Heart right ventricle (tissue), 16 donors: ENCODE measurements around the gene CERS6. TPM values are rescaled to one million over a fixed set of nuclear protein-coding genes. Genes with fewer than 3 reads are reported as not detected.

Experiments
- ATAC-seq, 8 donors: fragments of 200-7000 bp; cut with Tn5 transposase; one replicate each; pipeline ENCODE4 v1.9.1; 2020; ENCODE audit warnings: mild to moderate bottlenecking in 8 of 8, moderate library complexity in 8 of 8, moderate number of reproducible peaks in 1 of 8
- DNase-seq, 2 donors: peaks; one replicate each; pipeline ENCODE4 v3.0.0-alpha.2; 2020
- H3K27ac ChIP-seq, 10 donors: fragments of 200-600 bp; sonication (generic) in 2 of 10; one replicate each; pipeline versions ENCODE4 v1.5.0 to v1.8.0; 2020 to 2022; ENCODE audit warnings: mild to moderate bottlenecking in 3 of 10
- H3K27me3 ChIP-seq, 7 donors: fragments of 200-600 bp; one replicate each; pipeline ENCODE4 v1.8.0; 2021 to 2022; ENCODE audit warnings: mild to moderate bottlenecking in 2 of 7
- H3K36me3 ChIP-seq, 9 donors: fragments of 200-600 bp; sonication (generic) in 1 of 9; one replicate each; pipeline versions ENCODE4 v1.5.0 to v1.8.0; 2020 to 2022; ENCODE audit warnings: mild to moderate bottlenecking in 2 of 9
- H3K4me1 ChIP-seq, 9 donors: fragments of 200-600 bp; sonication (generic) in 1 of 9; one replicate each; pipeline versions ENCODE4 v1.5.0 to v1.8.0; 2020 to 2022; ENCODE audit warnings: mild to moderate bottlenecking in 4 of 9
- H3K4me3 ChIP-seq, 10 donors: fragments of 200-600 bp; sonication (generic) in 2 of 10; one replicate each; pipeline versions ENCODE4 v1.5.0 to v1.8.0; 2020 to 2022; ENCODE audit warnings: mild to moderate bottlenecking in 7 of 10, moderate library complexity in 2 of 10
- H3K9me3 ChIP-seq, 11 donors: fragments of 200-600 bp in 10 of 11; sonication (generic) in 2 of 11; one replicate each; pipeline versions ENCODE4 v1.5.0 to v1.8.0; 2013 to 2022; ENCODE audit warnings: mild to moderate bottlenecking in 2 of 11, control low read depth in 1 of 11, moderate library complexity in 1 of 11
- CTCF ChIP-seq, 9 donors: fragments of 200-600 bp; sonication (generic) in 2 of 9; IDR thresholded peaks; one replicate each; pipeline versions ENCODE4 v1.5.0 to v1.8.0; 2021 to 2022; ENCODE audit warnings: antibody characterized with exemption in 9 of 9, mild to moderate bottlenecking in 5 of 9, moderate library complexity in 1 of 9
- WGBS, 2 donors: extraction: QIAGEN DNeasy Blood & Tissue Kit; methylation state at CpG; one replicate each; pipeline ENCODE4 v1.1.7; 2013; ENCODE audit warnings: inconsistent platforms in 1 of 2; 5-methylcytosine and 5-hydroxymethylcytosine counted together
- intact Hi-C, 10 donors: fragments of 100-400 bp; cut with DNase I; formaldehyde crosslinking; loops; one replicate each; pipeline versions ENCODE4 v1.11.1 to v1.14.2; 2022
- polyA plus RNA-seq, 2 donors: library from polyadenylated mRNA; stranded (reverse); fragments of 200-250 nt; gene quantifications; one replicate each; pipeline ENCODE4 v1.2.3, GENCODE V29; 2013
- total RNA-seq, 10 donors: library from RNA; stranded (reverse); fragmentation: NEBNext Ultra II Directional in 3 of 10; extraction: Animal tissue kit (Norgen Biotek cat#: 25700) in 3 of 10; gene quantifications; one replicate each; pipeline versions ENCODE4 v1.2.1 to v1.2.4, GENCODE V29; 2021 to 2023
- donor health status: Arrhythmogenic right ventricular cardiomyopathy.
- donor health status: ischemic (EF 13 %, LVEDD 7.1; RV severe dilation, severe dysfunction).
- donor health status: healthy with polysubstance abuse.
- donor health status: DM: no; HTN: yes; CAD: no.
- donor health status: DM: no; HTN: no; CAD: no.
- donor health status: ischemic (EF 25% LVEDD 6.9; RV normal size, moderate dysfunction).
- donor health status: ischemic (EF 25% LVEDD 5.7; RV mildly dilated, moderate dysfunction).
- donor health status: healthy.
- donor health status: DM: yes; HTN: yes; CAD: no.
- donor health status: Ischemic cardiomyopathy.
- donor health status: ischemic (EF 35%, LVEDD 5.7; RV mildly dilated, moderate dysfunction).
- donor health status: nonischemic (EF 11% LVEDD 7.7; RV severe dilation, severe dysfunction).
- donor health status: DM: yes; HTN: yes; CAD: no.
- donor health status: PGD.
- donor health status: ischemic (EF 29% LVEDD 5.4; RV normal size, mild dysfunction).
- donor health status: nonischemic (EF 23%, LVEDD 6.1; RV moderate dilation, normal function).

Gene CERS6
- total and polyA plus RNA-seq, 12 donors = 20.5 to 76.3 (median 56.1) TPM

GRCh38 chr2:168797286-168797655 lies 341.2 kb downstream of the CERS6 start:
- no peak for TF ChIP-seq CTCF (IDR thresholded peaks at IDR 0.05)
- DNase-seq (no peak), ATAC-seq (no peak)
- Histone ChIP-seq H3K4me3 (no peak overlapping the region), H3K4me1 (peaks cover 0 to 48% (median 21%) of the 10 kb centered on the region in 9 donors), H3K36me3 (no peaks in the 10 kb centered on the region), H3K27ac (peak overlapping the region in 2 of 10 donors; percentile 36 to 86), H3K27me3 (no peaks in the 10 kb centered on the region), H3K9me3 (no peaks in the 10 kb centered on the region)
- intact Hi-C loops = no loop called here

- Histone ChIP-seq H3K27ac (peak overlapping the region in 3 of 10 donors; percentile 4 to 45 (median 7)), H3K4me3 (no peak overlapping the region), H3K27me3 (no peaks in the 10 kb centered on the region), H3K36me3 (no peaks in the 10 kb centered on the region), H3K4me1 (peaks cover 0 to 57% (median 29%) of the 10 kb centered on the region in 9 donors), H3K9me3 (no peaks in the 10 kb centered on the region)
- no peak for TF ChIP-seq CTCF (IDR thresholded peaks at IDR 0.05)
- ATAC-seq (no peak), DNase-seq (peak; percentile 24 to 39)
- 63 to 68% methylated on average over 13 of the region's 13 CpGs for WGBS, 2 donors
- intact Hi-C loops = no loop called here
Measured at GRCh38 chr2:168798076-168798887, 342.2 kb downstream of the CERS6 start.

GRCh38 chr2:168798888-168799410 lies 342.9 kb downstream of the CERS6 start:
- TF ChIP-seq CTCF (IDR thresholded peaks at IDR 0.05) = no peak
- Histone ChIP-seq H3K9me3 (no peaks in the 10 kb centered on the region), H3K36me3 (no peaks in the 10 kb centered on the region), H3K4me1 (peaks cover 0 to 64% (median 31%) of the 10 kb centered on the region in 9 donors), H3K4me3 (no peak overlapping the region), H3K27me3 (no peaks in the 10 kb centered on the region), H3K27ac (peak overlapping the region in 3 of 10 donors; percentile 4 to 45 (median 7))
- 53 to 76% methylated on average over 1 of the region's 1 CpG for WGBS, 2 donors
- intact Hi-C loops = no loop called here
- DNase-seq (no peak), ATAC-seq (peak in 2 of 8 donors; percentile 3 to 8)

GRCh38 chr2:168801471-168801870 lies 345.4 kb downstream of the CERS6 start:
- WGBS, 2 donors = 49 to 50% methylated on average over 2 of the region's 2 CpGs
- no peak for TF ChIP-seq CTCF (IDR thresholded peaks at IDR 0.05)
- no peaks in the 10 kb centered on the region for H3K36me3 ChIP-seq
- ATAC-seq (no peak), DNase-seq (no peak)
- no peak overlapping the region for H3K4me3 ChIP-seq
- H3K9me3 ChIP-seq = no peaks in the 10 kb centered on the region
- no peaks in the 10 kb centered on the region for H3K27me3 ChIP-seq
- peak overlapping the region in 9 of 10 donors; percentile 42 to 85 (median 75) for H3K27ac ChIP-seq
- H3K4me1 ChIP-seq = peaks cover 0 to 74% (median 31%) of the 10 kb centered on the region in 9 donors
- intact Hi-C loops = loop anchor here in 1 of 10 donors (5.0 kb wide), 1 partner anchor 46 kb away; no protein-coding TSS in a partner anchor
